HepG2 (cell line): ENCODE measurements around the gene LUZP1. TPM values are rescaled to one million over a fixed set of nuclear protein-coding genes. Genes with fewer than 3 reads are reported as not detected.

ENCODE experiments used
- DPF2 ChIP-seq: sonication (generic); formaldehyde crosslinking; IDR thresholded peaks from 2 replicates; pipeline ENCODE4 v1.4.0; 2020; ENCODE audit warnings: mild to moderate bottlenecking, low read depth, missing genetic modification reagents, borderline replicate concordance
- HINFP ChIP-seq: sonication (generic); formaldehyde crosslinking; IDR thresholded peaks from 2 replicates; pipeline ENCODE4 v1.4.0; 2020; ENCODE audit warnings: low read depth, mild to moderate bottlenecking, missing genetic modification reagents
- HOXA3 ChIP-seq: sonication (generic); formaldehyde crosslinking; IDR thresholded peaks from 2 replicates; pipeline ENCODE4 v1.5.0; 2020; ENCODE audit warnings: missing genetic modification reagents
- KMT2A ChIP-seq: sonication (generic); formaldehyde crosslinking; IDR thresholded peaks from 2 replicates; pipeline ENCODE4 v1.4.0; 2020; ENCODE audit warnings: missing genetic modification reagents
- SP140L ChIP-seq: sonication (generic); formaldehyde crosslinking; IDR thresholded peaks from 2 replicates; pipeline ENCODE4 v1.4.0; 2020; ENCODE audit warnings: missing genetic modification reagents, borderline replicate concordance
- THAP8 ChIP-seq: sonication (generic); formaldehyde crosslinking; IDR thresholded peaks from 2 replicates; pipeline ENCODE4 v1.5.1; 2020; ENCODE audit warnings: missing genetic modification reagents, mild to moderate bottlenecking, borderline replicate concordance
- TP53 ChIP-seq: sonication (generic); formaldehyde crosslinking; conservative IDR thresholded peaks from 2 replicates; pipeline ENCODE4 v1.4.0; 2020; ENCODE audit warnings: missing genetic modification reagents
- ZFP37 ChIP-seq: sonication (generic); formaldehyde crosslinking; IDR thresholded peaks from 2 replicates; pipeline ENCODE4 v1.4.0; 2020; ENCODE audit warnings: missing genetic modification reagents, borderline replicate concordance
- ZFX ChIP-seq: sonication (generic); formaldehyde crosslinking; IDR thresholded peaks from 2 replicates; pipeline ENCODE4 v1.4.0; 2020; ENCODE audit warnings: mild to moderate bottlenecking, low read depth, missing genetic modification reagents, moderate library complexity
- ZNF468 ChIP-seq: sonication (generic); formaldehyde crosslinking; IDR thresholded peaks from 2 replicates; pipeline ENCODE4 v1.8.0; 2022; ENCODE audit warnings: mild to moderate bottlenecking, moderate library complexity, missing genetic modification reagents
- ZNF530 ChIP-seq: sonication (generic); formaldehyde crosslinking; IDR thresholded peaks from 2 replicates; pipeline ENCODE4 v1.5.0; 2020; ENCODE audit warnings: low read depth, mild to moderate bottlenecking, missing genetic modification reagents
- ZNF564 ChIP-seq: sonication (generic); formaldehyde crosslinking; IDR thresholded peaks from 2 replicates; pipeline ENCODE4 v1.8.1; 2023; ENCODE audit warnings: mild to moderate bottlenecking, missing genetic modification reagents
- ZNF646 ChIP-seq: sonication (generic); formaldehyde crosslinking; IDR thresholded peaks from 2 replicates; pipeline ENCODE4 v1.9.0; 2021; ENCODE audit warnings: mild to moderate bottlenecking, missing genetic modification reagents
- ZNF777 ChIP-seq: sonication (generic); formaldehyde crosslinking; IDR thresholded peaks from 2 replicates; pipeline ENCODE4 v1.4.0; 2020; ENCODE audit warnings: missing genetic modification reagents
- ZNF792 ChIP-seq: IDR thresholded peaks from 2 replicates; pipeline ENCODE4 v1.6.1; 2016
- polyA plus RNA-seq, 8 experiments: library from polyadenylated mRNA; depleted of rRNA in 3 of 8; stranded (reverse) in 7 of 8; unstranded in 1 of 8; fragments of >200 nt; fragmentation: Illumina TruSeq in 4 of 8; extraction: Trizol in 4 of 8; gene quantifications; 2 replicates each; pipeline versions ENCODE4 v1.2.1 to v1.2.3, GENCODE V29; 2011 to 2016; ENCODE audit warnings: low read depth in 4 of 8, missing spikeins in 1 of 8, mixed read lengths in 1 of 8; ENCODE audit not compliant: insufficient read depth in 1 of 8
- total RNA-seq, 5 experiments: library from RNA; depleted of rRNA; stranded (reverse); fragments of >200 nt; fragmentation: Illumina TruSeq; extraction: Trizol; gene quantifications; 2 replicates each; pipeline ENCODE4 v1.2.3, GENCODE V29; 2016; ENCODE audit warnings: low read depth in 1 of 5
- TF ChIP-seq, protein P1 (sequence below): sonication (generic); formaldehyde crosslinking; IDR thresholded peaks from 2 replicates; pipeline ENCODE4 v1.4.0; 2020; ENCODE audit warnings: mild to moderate bottlenecking, missing genetic modification reagents
- TF ChIP-seq, protein P2 (sequence below): sonication (generic); formaldehyde crosslinking; IDR thresholded peaks from 2 replicates; pipeline ENCODE4 v1.5.0; 2020; ENCODE audit warnings: mild to moderate bottlenecking, missing genetic modification reagents, moderate library complexity

LUZP1 gene
- total and polyA plus RNA-seq, 2 of the 13 experiments (the other 11 are each of a cell fraction or from before 2014, with no cell fraction given), result 6.9 to 12.7 TPM

GRCh38 chr1:23216771-23217420, 48.2 kb upstream of the LUZP1 start (continued):
- TF ChIP-seq, protein P1, sequence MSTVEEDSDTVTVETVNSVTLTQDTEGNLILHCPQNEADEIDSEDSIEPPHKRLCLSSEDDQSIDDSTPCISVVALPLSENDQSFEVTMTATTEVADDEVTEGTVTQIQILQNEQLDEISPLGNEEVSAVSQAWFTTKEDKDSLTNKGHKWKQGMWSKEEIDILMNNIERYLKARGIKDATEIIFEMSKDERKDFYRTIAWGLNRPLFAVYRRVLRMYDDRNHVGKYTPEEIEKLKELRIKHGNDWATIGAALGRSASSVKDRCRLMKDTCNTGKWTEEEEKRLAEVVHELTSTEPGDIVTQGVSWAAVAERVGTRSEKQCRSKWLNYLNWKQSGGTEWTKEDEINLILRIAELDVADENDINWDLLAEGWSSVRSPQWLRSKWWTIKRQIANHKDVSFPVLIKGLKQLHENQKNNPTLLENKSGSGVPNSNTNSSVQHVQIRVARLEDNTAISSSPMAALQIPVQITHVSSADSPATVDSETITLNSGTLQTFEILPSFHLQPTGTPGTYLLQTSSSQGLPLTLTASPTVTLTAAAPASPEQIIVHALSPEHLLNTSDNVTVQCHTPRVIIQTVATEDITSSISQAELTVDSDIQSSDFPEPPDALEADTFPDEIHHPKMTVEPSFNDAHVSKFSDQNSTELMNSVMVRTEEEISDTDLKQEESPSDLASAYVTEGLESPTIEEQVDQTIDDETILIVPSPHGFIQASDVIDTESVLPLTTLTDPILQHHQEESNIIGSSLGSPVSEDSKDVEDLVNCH (CRISPR knock-in tag), result no peak
- TF ChIP-seq ZNF468 (no peak), ZNF646 (CRISPR knock-in tag) (no peak), THAP8 (no peak), ZNF530 (CRISPR knock-in tag) (no peak), ZNF792 (CRISPR knock-in tag) (no peak), HINFP (CRISPR knock-in tag) (no peak), ZFP37 (CRISPR knock-in tag) (no peak), ZNF777 (CRISPR knock-in tag) (peak; percentile 97), DPF2 (CRISPR knock-in tag) (no peak), KMT2A (CRISPR knock-in tag) (no peak), ZNF564 (CRISPR knock-in tag) (no peak), ZFX (CRISPR knock-in tag) (0 out of 2 replicates have a peak, but pooled peaks have one; percentile 26), HOXA3 (CRISPR knock-in tag) (no peak), SP140L (CRISPR knock-in tag) (no peak), TP53 (no peak)
- TF ChIP-seq, protein P2, sequence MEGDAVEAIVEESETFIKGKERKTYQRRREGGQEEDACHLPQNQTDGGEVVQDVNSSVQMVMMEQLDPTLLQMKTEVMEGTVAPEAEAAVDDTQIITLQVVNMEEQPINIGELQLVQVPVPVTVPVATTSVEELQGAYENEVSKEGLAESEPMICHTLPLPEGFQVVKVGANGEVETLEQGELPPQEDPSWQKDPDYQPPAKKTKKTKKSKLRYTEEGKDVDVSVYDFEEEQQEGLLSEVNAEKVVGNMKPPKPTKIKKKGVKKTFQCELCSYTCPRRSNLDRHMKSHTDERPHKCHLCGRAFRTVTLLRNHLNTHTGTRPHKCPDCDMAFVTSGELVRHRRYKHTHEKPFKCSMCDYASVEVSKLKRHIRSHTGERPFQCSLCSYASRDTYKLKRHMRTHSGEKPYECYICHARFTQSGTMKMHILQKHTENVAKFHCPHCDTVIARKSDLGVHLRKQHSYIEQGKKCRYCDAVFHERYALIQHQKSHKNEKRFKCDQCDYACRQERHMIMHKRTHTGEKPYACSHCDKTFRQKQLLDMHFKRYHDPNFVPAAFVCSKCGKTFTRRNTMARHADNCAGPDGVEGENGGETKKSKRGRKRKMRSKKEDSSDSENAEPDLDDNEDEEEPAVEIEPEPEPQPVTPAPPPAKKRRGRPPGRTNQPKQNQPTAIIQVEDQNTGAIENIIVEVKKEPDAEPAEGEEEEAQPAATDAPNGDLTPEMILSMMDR (CRISPR knock-in tag), result peak; percentile 72
